Mesenchymal stem cell (in vitro differentiated cells and primary cell): ENCODE results near the gene SKA2.

ENCODE experiments used
- DNase-seq: peaks from one replicate; pipeline ENCODE4 v3.0.0-alpha.2; 2013
- H2AFZ ChIP-seq: one replicate; pipeline ENCODE4 v1.6.1; 2013; ENCODE audit warnings: low read depth, mild to moderate bottlenecking, control low read depth, inconsistent platforms, low read length, moderate library complexity
- H2AK5ac ChIP-seq: 2 replicates; pipeline ENCODE4 v1.6.1; 2013; ENCODE audit warnings: low read length, moderate library complexity, mild to moderate bottlenecking, inconsistent platforms; ENCODE audit not compliant: severe bottlenecking
- H2BK120ac ChIP-seq: one replicate; pipeline ENCODE4 v1.6.1; 2013; ENCODE audit warnings: low read depth, mild to moderate bottlenecking, inconsistent platforms, low read length, moderate library complexity
- H2BK12ac ChIP-seq, 2 experiments: one replicate each; pipeline ENCODE4 v1.6.1; 2013; ENCODE audit warnings: inconsistent platforms in 2 of 2, low read length in 2 of 2, mild to moderate bottlenecking in 2 of 2, moderate library complexity in 2 of 2, control low read depth in 1 of 2
- H2BK15ac ChIP-seq: one replicate; pipeline ENCODE4 v1.6.1; 2013; ENCODE audit warnings: mild to moderate bottlenecking, low read depth, inconsistent platforms; ENCODE audit not compliant: poor library complexity, severe bottlenecking
- H2BK5ac ChIP-seq: 2 replicates; pipeline ENCODE4 v1.6.1; 2013; ENCODE audit warnings: low read depth, mild to moderate bottlenecking, low read length, control low read depth, inconsistent platforms; ENCODE audit not compliant: poor library complexity, severe bottlenecking
- H3K14ac ChIP-seq, 2 experiments: one replicate each; pipeline ENCODE4 v1.6.1; 2013; ENCODE audit warnings: inconsistent platforms in 2 of 2, low read length in 2 of 2, control low read depth in 1 of 2, mild to moderate bottlenecking in 1 of 2, moderate library complexity in 1 of 2
- H3K18ac ChIP-seq, 2 experiments: one replicate each; pipeline ENCODE4 v1.6.1; 2013; ENCODE audit warnings: inconsistent platforms in 2 of 2, low read length in 2 of 2, control low read depth in 1 of 2, low read depth in 1 of 2, mild to moderate bottlenecking in 1 of 2
- H3K23ac ChIP-seq, 2 experiments: one replicate each; pipeline ENCODE4 v1.6.1; 2013; ENCODE audit warnings: inconsistent platforms in 2 of 2, low read length in 2 of 2, mild to moderate bottlenecking in 2 of 2, moderate library complexity in 2 of 2, control low read depth in 1 of 2
- H3K27ac ChIP-seq: 2 replicates; pipeline ENCODE4 v1.5.1; 2013; ENCODE audit warnings: mild to moderate bottlenecking, moderate library complexity, low read length, control low read depth, inconsistent platforms; ENCODE audit not compliant: poor library complexity, severe bottlenecking
- H3K27me3 ChIP-seq, 2 experiments: 2 replicates each; pipeline versions ENCODE4 v1.6.1 to v1.7.0; 2013; ENCODE audit warnings: low read length in 2 of 2, mild to moderate bottlenecking in 2 of 2, moderate library complexity in 2 of 2, control low read depth in 1 of 2, inconsistent platforms in 1 of 2; ENCODE audit not compliant: control insufficient read depth in 1 of 2, insufficient read depth in 1 of 2
- H3K36me3 ChIP-seq, 2 experiments: 2 replicates each; pipeline versions ENCODE4 v1.6.1 to v1.7.0; 2013; ENCODE audit warnings: low read length in 2 of 2, control low read depth in 1 of 2, inconsistent platforms in 1 of 2, low read depth in 1 of 2, mild to moderate bottlenecking in 1 of 2; ENCODE audit not compliant: insufficient read depth in 2 of 2, control insufficient read depth in 1 of 2
- H3K4ac ChIP-seq, 2 experiments: one replicate each; pipeline ENCODE4 v1.6.1; 2013; ENCODE audit warnings: inconsistent platforms in 2 of 2, low read length in 2 of 2, mild to moderate bottlenecking in 2 of 2, moderate library complexity in 2 of 2, control low read depth in 1 of 2, low read depth in 1 of 2
- H3K4me1 ChIP-seq: 2 replicates; pipeline ENCODE4 v1.6.1; 2013; ENCODE audit warnings: low read depth, low read length, control low read depth; ENCODE audit not compliant: control insufficient read depth, insufficient read depth
- H3K4me2 ChIP-seq: 2 replicates; pipeline ENCODE4 v1.6.1; 2013; ENCODE audit warnings: low read length, mild to moderate bottlenecking, inconsistent platforms; ENCODE audit not compliant: poor library complexity, severe bottlenecking
- H3K4me3 ChIP-seq, 2 experiments: 2 replicates each; pipeline versions ENCODE4 v1.5.1 to v1.7.0; 2013; ENCODE audit warnings: low read length in 2 of 2, mild to moderate bottlenecking in 2 of 2, control low read depth in 1 of 2, low read depth in 1 of 2; ENCODE audit not compliant: insufficient read depth in 1 of 2
- H3K79me1 ChIP-seq: replicated peaks from 2 replicates; pipeline ENCODE4 v1.6.1; 2013; ENCODE audit warnings: mild to moderate bottlenecking, control low read depth, low read length, inconsistent platforms; ENCODE audit not compliant: poor library complexity, severe bottlenecking
- H3K9ac ChIP-seq: 2 replicates; pipeline ENCODE4 v1.7.0; 2013; ENCODE audit warnings: mild to moderate bottlenecking, low read length, moderate library complexity
- H3K9me3 ChIP-seq: 2 replicates; pipeline ENCODE4 v1.7.0; 2013; ENCODE audit warnings: mild to moderate bottlenecking, low read length; ENCODE audit not compliant: control insufficient read depth
- H4K8ac ChIP-seq: one replicate; pipeline ENCODE4 v1.6.1; 2013; ENCODE audit warnings: inconsistent platforms, mild to moderate bottlenecking, low read length, moderate library complexity
- H4K91ac ChIP-seq: one replicate; pipeline ENCODE4 v1.6.1; 2013; ENCODE audit warnings: mild to moderate bottlenecking, low read length, inconsistent platforms
- WGBS: methylation state at CpG from one replicate; pipeline ENCODE4 v1.1.7; 2013; ENCODE audit warnings: mixed read lengths; 5-methylcytosine and 5-hydroxymethylcytosine counted together

The SKA2 gene

GRCh38 chr17:59174671-59175070 lies 19.7 kb upstream of the SKA2 start:
- Histone ChIP-seq H2BK15ac (no peak overlapping the region), H3K23ac (no peak overlapping the region)
- 98% methylated on average over 10 of the region's 11 CpGs for WGBS

GRCh38 chr17:59172436-59173004 lies 17.5 kb upstream of the SKA2 start:
- Histone ChIP-seq H2AK5ac (no peak overlapping the region), H3K79me1 (peaks cover 35% of the 10 kb centered on the region), H3K27me3 (no peaks in the 10 kb centered on the region), H4K8ac (no peak overlapping the region), H3K27ac (no peak overlapping the region), H3K4ac (no peak overlapping the region), H3K4me1 (peaks cover 1% of the 10 kb centered on the region), H2BK120ac (no peak overlapping the region), H3K4me2 (no peak overlapping the region), H3K9ac (no peak overlapping the region), H2AFZ (no peak overlapping the region), H3K36me3 (peaks cover 4 to 17% of the 10 kb centered on the region in 2 experiments), H3K4me3 (no peak overlapping the region), H3K9me3 (no peaks in the 10 kb centered on the region), H3K14ac (no peak overlapping the region), H3K18ac (no peak overlapping the region), H2BK5ac (no peak overlapping the region), H4K91ac (no peak overlapping the region), H3K23ac (no peak overlapping the region), H2BK12ac (no peak overlapping the region), H2BK15ac (no peak overlapping the region)
- WGBS, result 99% methylated on average over 33 of the region's 33 CpGs
- DNase-seq, result no peak

More at GRCh38 chr17:59174671-59175070, 19.7 kb upstream of the SKA2 start:
- no peak overlapping the region for H3K9ac ChIP-seq
- no peak overlapping the region for H2BK120ac ChIP-seq
- H2AFZ ChIP-seq, result no peak overlapping the region
- no peak overlapping the region for H4K91ac ChIP-seq
- H2AK5ac ChIP-seq, result no peak overlapping the region
- no peak overlapping the region for H3K4ac ChIP-seq
- no peak overlapping the region for H3K14ac ChIP-seq
- H3K18ac ChIP-seq, result no peak overlapping the region
- H4K8ac ChIP-seq, result peak overlapping the region; percentile 28
- no peak for DNase-seq
- H3K27ac ChIP-seq, result no peak overlapping the region
- H3K4me1 ChIP-seq, result peaks cover 8% of the 10 kb centered on the region
- H2BK5ac ChIP-seq, result no peak overlapping the region
- H3K36me3 ChIP-seq, result peaks cover 4 to 17% of the 10 kb centered on the region in 2 experiments
- peaks cover 46% of the 10 kb centered on the region for H3K79me1 ChIP-seq
- H2BK12ac ChIP-seq, result no peak overlapping the region
- H3K9me3 ChIP-seq, result no peaks in the 10 kb centered on the region
- H3K4me3 ChIP-seq, result no peak overlapping the region
- H3K27me3 ChIP-seq, result no peaks in the 10 kb centered on the region
- H3K4me2 ChIP-seq, result no peak overlapping the region

- Histone ChIP-seq H4K91ac (no peak overlapping the region), H2BK12ac (peak overlapping the region in 1 of 2 experiments; percentile 31), H2BK15ac (no peak overlapping the region), H2BK120ac (no peak overlapping the region), H3K14ac (no peak overlapping the region), H4K8ac (peak overlapping the region; percentile 12), H3K79me1 (peaks cover 9% of the 10 kb centered on the region), H3K18ac (no peak overlapping the region), H2AFZ (no peak overlapping the region), H3K27me3 (no peaks in the 10 kb centered on the region), H3K4me2 (no peak overlapping the region), H3K4ac (no peak overlapping the region), H3K4me3 (no peak overlapping the region), H3K9ac (no peak overlapping the region), H2BK5ac (no peak overlapping the region), H2AK5ac (no peak overlapping the region), H3K27ac (no peak overlapping the region), H3K4me1 (no peaks in the 10 kb centered on the region), H3K36me3 (peaks cover 0 to 6% of the 10 kb centered on the region in 2 experiments), H3K23ac (no peak overlapping the region), H3K9me3 (no peaks in the 10 kb centered on the region)
- WGBS, result 48% methylated on average over 2 of the region's 2 CpGs
- peak; percentile 33 for DNase-seq
Measured at GRCh38 chr17:59167571-59168001, 12.6 kb upstream of the SKA2 start.

- H3K27me3 ChIP-seq, result no peaks in the 10 kb centered on the region
- H2AK5ac ChIP-seq, result no peak overlapping the region
- no peak overlapping the region for H4K91ac ChIP-seq
- no peak overlapping the region for H2BK12ac ChIP-seq
- no peak overlapping the region for H3K23ac ChIP-seq
- H3K4me3 ChIP-seq, result no peak overlapping the region
- no peak overlapping the region for H3K18ac ChIP-seq
- H3K9ac ChIP-seq, result peak overlapping the region; percentile 34
- H3K27ac ChIP-seq, result peak overlapping the region; percentile 41
- H4K8ac ChIP-seq, result no peak overlapping the region
- H2BK120ac ChIP-seq, result no peak overlapping the region
- WGBS, result 70% methylated on average over 2 of the region's 2 CpGs
- no peak overlapping the region for H3K4me2 ChIP-seq
- peak; percentile 70 for DNase-seq
- no peak overlapping the region for H3K4ac ChIP-seq
- H3K4me1 ChIP-seq, result no peaks in the 10 kb centered on the region
- H2AFZ ChIP-seq, result no peak overlapping the region
- H2BK15ac ChIP-seq, result no peak overlapping the region
- peaks cover 6% of the 10 kb centered on the region for H3K79me1 ChIP-seq
- no peaks in the 10 kb centered on the region for H3K36me3 ChIP-seq
- H3K14ac ChIP-seq, result no peak overlapping the region
- H3K9me3 ChIP-seq, result no peaks in the 10 kb centered on the region
- no peak overlapping the region for H2BK5ac ChIP-seq
Measured at GRCh38 chr17:59165933-59166342, 11.0 kb upstream of the SKA2 start.
